GM20431 (cell line): ENCODE measurements around the gene DPP6.

Experiments
- in situ Hi-C: fragments of 300-500 bp; cut with MseI, MboI; formaldehyde crosslinking; loops from one replicate; pipeline ENCODE4 v1.15.0; 2020; ENCODE audit warnings: low sequenced_read_pairs; ENCODE audit not compliant: unreplicated experiment

Gene DPP6

GRCh38 chr7:154736389-154736788 lies 684.2 kb downstream of the DPP6 start:
- in situ Hi-C loops, result no loop called here

GRCh38 chr7:154738216-154738615 lies 686.0 kb downstream of the DPP6 start:
- in situ Hi-C loops, result no loop called here

GRCh38 chr7:154741131-154741530 lies 688.9 kb downstream of the DPP6 start:
- in situ Hi-C loops, result no loop called here

GRCh38 chr7:154743206-154743605 lies 691.0 kb downstream of the DPP6 start:
- in situ Hi-C loops, result no loop called here

- in situ Hi-C loops, result no loop called here
Observed at GRCh38 chr7:154744256-154744860, 692.2 kb downstream of the DPP6 start.

- in situ Hi-C loops, result no loop called here
Observed at GRCh38 chr7:154744861-154745258, 692.7 kb downstream of the DPP6 start.

- in situ Hi-C loops, result no loop called here
Observed at GRCh38 chr7:154746571-154747360, 694.6 kb downstream of the DPP6 start.

- in situ Hi-C loops, result no loop called here
Observed at GRCh38 chr7:154748089-154748786, 696.0 kb downstream of the DPP6 start.

- in situ Hi-C loops, result no loop called here
Observed at GRCh38 chr7:154750353-154750801, 698.2 kb downstream of the DPP6 start.

GRCh38 chr7:154753226-154753625 lies 701.0 kb downstream of the DPP6 start:
- in situ Hi-C loops, result no loop called here

GRCh38 chr7:154757756-154758155 lies 705.6 kb downstream of the DPP6 start:
- in situ Hi-C loops, result no loop called here

GRCh38 chr7:154759989-154760388 lies 707.8 kb downstream of the DPP6 start:
- in situ Hi-C loops, result no loop called here

GRCh38 chr7:154765118-154765517 lies 712.9 kb downstream of the DPP6 start:
- in situ Hi-C loops, result no loop called here

- in situ Hi-C loops, result no loop called here
Observed at GRCh38 chr7:154767142-154767541, 714.9 kb downstream of the DPP6 start.

GRCh38 chr7:154767821-154768415 lies 715.7 kb downstream of the DPP6 start:
- in situ Hi-C loops, result no loop called here

- in situ Hi-C loops, result no loop called here
Observed at GRCh38 chr7:154769001-154769400, 716.8 kb downstream of the DPP6 start.

- in situ Hi-C loops, result no loop called here
Observed at GRCh38 chr7:154769527-154769926, 717.3 kb downstream of the DPP6 start.

- in situ Hi-C loops, result no loop called here
Observed at GRCh38 chr7:154770361-154770760, 718.2 kb downstream of the DPP6 start.

GRCh38 chr7:154770962-154771361 lies 718.8 kb downstream of the DPP6 start:
- in situ Hi-C loops, result no loop called here

GRCh38 chr7:154774303-154774969 lies 722.2 kb downstream of the DPP6 start:
- in situ Hi-C loops, result no loop called here
